Measurements from ENCODE around the gene ADGRB3.
"Not testable (repeated sequence)": the region's sequence is repeated elsewhere in the genome, so short reads cannot be mapped to it uniquely, and the experiment has no call there.

ADGRB3 gene

DNA sequence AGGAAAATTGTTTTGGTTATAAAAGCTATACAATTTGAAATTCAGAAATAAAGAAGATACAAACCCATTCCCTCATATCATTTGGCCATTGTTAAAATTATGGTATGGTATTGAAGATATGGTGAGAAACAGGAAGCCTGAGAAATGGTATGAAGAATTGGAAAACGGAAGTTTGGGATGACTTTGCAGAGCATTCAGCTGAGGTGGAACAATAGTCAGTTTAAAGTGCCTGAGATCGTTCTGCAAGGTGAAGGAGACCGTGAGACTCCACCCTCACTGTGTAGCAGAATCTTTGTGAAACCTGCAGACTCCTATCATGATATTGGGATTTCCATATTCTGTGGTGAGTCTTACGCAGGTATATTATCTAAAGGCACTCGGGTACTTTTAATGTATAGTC is 97.3 kb downstream of the ADGRB3 start:
- FAIRE-seq (no peak), DNase-seq (ENCODE audit: insufficient read length, low spot score) (no peak)

GRCh38 chr6:68735866-68736265 is 100.8 kb downstream of the ADGRB3 start:
- DNase-seq (ENCODE audit: insufficient read length, low spot score) = no peak
- no peak for FAIRE-seq

DNA sequence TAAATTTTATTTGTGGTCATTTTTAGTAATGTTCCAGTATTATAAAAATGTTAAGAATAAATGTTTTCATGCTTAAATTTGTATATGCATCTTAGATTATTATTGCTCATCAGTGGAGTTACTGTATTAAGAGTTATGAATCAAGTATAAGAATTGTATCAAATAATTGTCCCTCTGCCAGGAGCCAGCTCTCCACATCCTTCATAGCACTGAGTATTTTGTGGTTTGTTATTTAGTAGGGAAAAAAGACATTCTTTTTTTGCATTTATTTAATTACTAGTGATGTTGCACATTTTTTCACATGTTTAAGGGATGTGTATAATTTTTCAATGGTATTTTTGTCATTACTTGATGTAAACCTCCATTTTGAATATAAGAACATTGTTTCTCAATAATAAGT is 102.0 kb downstream of the ADGRB3 start:
- no peak for DNase-seq (ENCODE audit: insufficient read length, low spot score)
- FAIRE-seq = no peak

DNA sequence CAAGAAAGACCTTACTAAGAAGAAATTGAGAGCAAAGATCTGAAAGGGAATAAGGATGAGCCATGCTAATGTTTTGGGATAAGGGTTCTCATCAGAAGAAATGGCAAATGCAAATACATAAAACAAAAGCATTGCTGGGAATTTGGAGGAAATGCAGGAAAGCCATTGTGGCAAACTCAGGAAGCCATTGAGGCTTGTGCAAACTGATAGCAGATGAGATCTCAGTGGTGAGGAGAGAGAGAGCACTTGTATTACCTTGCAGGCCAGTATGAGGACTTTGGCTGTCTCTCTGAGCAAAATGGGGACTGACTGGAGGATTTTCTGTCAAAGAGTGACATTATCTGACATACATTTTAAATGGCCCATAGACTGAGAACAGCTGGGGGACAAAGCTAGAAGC is 103.0 kb downstream of the ADGRB3 start:
- DNase-seq (ENCODE audit: insufficient read length, low spot score) = no peak
- FAIRE-seq = no peak

GRCh38 chr6:68740828-68741500 is 105.9 kb downstream of the ADGRB3 start:
- no peak for DNase-seq (ENCODE audit: insufficient read length, low spot score)
- FAIRE-seq = no peak

GRCh38 chr6:68741501-68742386 is 106.7 kb downstream of the ADGRB3 start:
- no peak for DNase-seq (ENCODE audit: insufficient read length, low spot score)

DNA sequence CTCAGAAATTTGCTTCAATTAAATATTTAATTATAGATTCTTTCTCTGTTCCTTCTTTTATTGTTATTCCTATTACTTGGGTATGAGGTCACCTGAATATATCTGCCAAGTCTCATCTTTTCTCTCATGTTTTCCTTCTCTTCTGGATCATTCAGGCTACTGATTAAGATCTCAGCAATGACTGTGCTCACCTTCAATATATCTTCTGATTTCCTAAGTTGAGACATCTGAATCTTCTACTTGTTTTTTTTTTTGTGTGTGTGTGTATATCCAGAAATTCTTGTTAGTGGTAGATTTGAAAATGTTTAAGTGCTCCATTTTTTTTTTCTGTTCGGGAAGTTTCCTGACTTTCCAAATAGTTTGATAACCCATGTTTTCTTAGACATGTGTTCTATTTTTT is 108.0 kb downstream of the ADGRB3 start:
- no peak for FAIRE-seq
- no peak for DNase-seq (ENCODE audit: insufficient read length, low spot score)

More at GRCh38 chr6:68741501-68742386, 106.7 kb downstream of the ADGRB3 start:
- FAIRE-seq = no peak

- FAIRE-seq; DNase-seq (ENCODE audit: insufficient read length, low spot score): not testable (repeated sequence)
These were observed 109.3 kb downstream of the ADGRB3 start for GRCh38 chr6:68744376-68744775.

DNA sequence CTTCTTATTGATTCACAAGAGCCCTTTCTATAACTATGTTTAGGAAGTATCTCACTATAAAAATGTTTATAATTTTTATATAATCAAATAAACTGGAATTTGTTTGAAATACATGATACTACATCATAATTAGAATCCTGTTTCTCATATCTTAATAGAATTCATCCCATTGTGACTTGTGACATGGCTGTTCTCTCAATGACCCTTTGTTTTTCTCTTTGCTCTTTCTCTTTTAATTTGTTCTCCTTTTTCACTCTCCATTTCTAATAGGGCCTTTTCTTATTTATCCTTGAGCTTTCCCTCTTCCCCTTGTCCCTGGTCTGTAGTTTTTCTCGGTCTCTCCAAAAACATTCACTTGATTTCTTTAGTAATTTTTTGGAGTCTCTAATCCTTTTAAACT is 111.3 kb downstream of the ADGRB3 start:
- DNase-seq (ENCODE audit: insufficient read length, low spot score) (no peak), FAIRE-seq (no peak)

DNA sequence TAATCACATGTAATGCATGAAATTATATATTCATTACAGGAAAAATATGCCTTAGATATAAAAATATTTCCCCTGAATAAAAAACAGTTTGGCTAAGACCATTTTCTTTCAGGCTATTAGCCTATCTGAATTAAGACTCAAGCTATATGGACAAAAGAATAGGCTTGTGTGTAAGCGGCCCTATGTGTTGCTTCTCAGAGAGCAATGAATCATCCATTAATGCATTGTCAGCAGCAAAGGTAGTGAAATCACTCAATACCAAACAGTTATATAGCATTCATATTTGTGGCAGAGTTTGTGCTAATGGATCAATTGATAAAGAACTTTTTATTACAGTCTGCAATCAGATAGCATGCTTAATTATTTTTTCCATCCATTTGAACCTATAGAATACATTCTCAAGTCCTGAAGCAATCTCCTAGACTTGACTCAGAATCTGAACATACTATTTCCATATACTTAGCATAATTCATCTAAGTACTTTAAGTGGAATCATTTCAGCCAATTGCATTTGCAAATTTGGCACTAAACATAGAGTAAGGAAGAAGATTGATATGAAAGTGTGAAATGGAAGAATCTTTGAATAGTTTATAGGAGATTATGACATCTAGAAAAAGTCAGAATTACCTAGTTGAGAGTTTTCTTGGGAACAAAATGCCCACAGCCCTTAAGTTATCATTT is 112.2 kb downstream of the ADGRB3 start:
- DNase-seq (ENCODE audit: insufficient read length, low spot score) (no peak), FAIRE-seq (no peak)

DNA sequence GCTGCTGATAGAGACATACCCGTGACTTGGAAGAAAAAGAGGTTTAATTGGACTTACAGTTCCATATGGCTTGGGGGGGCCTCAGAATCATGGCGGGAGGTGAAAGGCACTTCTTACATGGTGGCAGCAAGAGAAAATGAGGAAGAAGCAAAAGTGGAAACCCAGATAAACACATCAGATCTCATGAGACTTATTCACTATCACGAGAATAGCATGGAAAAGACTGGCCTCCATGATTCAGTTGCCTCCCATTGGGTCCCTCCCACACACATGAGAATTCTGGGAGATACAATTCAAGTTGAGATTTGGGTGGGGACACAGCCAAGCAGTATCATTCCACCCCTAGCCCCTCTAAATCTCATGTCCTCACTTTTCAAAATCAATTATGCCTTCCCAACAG is 112.8 kb downstream of the ADGRB3 start:
- not testable (repeated sequence) for FAIRE-seq; DNase-seq (ENCODE audit: insufficient read length, low spot score)

DNA sequence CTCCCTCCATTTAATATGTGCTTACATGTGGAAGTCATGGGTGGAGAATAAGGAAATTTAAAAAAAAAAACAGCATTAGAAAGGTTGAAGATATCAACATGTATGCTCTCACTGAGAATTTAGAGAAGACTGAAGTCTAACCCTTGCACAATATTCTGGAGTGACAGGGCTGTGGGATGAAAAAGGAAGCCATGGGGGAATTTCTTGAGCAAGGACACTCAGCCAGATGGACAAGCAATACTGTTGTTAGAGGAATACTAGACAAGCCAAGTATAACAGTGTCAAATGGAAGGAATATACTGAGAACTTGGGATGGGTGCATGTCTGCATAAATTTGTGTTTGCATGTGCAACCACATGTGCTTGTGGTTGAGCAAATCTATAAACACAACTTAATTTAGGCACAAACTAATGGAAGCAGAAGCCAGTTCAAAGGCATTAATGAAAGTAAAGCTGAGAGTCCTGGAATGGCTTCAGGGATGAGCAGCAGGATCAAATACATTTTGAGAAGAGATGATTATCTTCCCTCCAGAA is 119.7 kb downstream of the ADGRB3 start:
- no peak for DNase-seq (ENCODE audit: insufficient read length, low spot score)
- no peak for FAIRE-seq

- DNase-seq (ENCODE audit: insufficient read length, low spot score) = no peak
- no peak for FAIRE-seq
These were observed 121.6 kb downstream of the ADGRB3 start for GRCh38 chr6:68756454-68757375.

DNA sequence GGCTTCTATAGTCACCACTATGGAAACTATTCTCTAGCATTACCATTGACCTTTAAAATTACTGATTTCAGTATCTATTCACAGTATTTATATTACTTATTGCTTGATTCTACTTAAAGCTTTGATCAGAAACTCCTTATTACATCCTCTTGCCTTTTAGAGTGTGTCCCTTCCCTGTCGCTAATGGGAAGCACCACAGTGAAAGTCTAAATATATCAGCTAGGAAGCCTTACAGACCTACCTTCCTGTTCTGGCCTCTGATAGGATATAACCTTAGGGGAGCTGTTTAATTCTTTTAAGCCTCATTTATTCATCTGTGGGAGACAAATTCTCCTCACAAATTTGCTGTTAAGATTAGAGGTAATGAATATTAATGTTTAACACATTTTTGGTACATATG is 122.7 kb downstream of the ADGRB3 start:
- no peak for FAIRE-seq
- no peak for DNase-seq (ENCODE audit: insufficient read length, low spot score)

- FAIRE-seq = no peak
- no peak for DNase-seq (ENCODE audit: insufficient read length, low spot score)
These were observed 123.5 kb downstream of the ADGRB3 start for GRCh38 chr6:68758559-68758958.

DNA sequence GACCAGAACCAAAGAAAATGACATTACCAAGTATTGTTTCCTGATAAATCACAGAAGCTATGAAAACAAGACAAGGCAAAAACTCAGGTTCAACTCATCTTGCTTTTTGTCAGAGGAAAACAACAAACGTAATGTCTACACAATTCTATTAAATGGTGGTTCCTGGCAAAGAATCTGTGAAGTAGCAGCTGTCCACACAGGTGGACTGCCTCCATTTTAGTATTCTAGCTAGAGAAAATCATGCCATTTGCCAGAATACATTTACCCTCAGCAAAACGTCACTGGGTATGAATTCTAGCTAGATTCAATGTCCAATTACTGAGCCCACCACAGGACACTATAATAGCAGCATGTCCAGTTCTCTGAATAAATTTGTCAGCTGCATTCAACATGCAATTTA is 125.4 kb downstream of the ADGRB3 start:
- FAIRE-seq (no peak), DNase-seq (ENCODE audit: insufficient read length, low spot score) (no peak)

- no peak for FAIRE-seq
- no peak for DNase-seq (ENCODE audit: insufficient read length, low spot score)
These were observed 126.0 kb downstream of the ADGRB3 start for GRCh38 chr6:68760941-68761676.

DNA sequence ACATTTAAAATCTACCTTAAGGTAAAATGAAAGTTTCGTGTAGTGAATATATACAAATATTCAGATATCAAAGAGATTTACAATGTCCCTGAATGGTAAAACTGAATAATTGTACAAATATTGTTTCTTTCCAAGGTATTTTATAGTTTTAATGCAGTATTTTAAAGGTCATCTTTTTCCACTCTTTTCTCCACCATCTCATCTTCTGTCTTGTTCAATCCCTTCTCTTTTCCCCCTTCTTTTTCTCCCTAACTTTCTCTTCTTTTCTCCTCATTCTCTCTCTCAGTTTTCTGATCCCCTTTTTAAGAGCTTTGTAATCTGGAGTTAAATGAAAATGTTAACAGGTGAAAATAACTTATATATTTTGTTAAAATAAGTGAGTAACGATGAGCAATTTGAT is 126.9 kb downstream of the ADGRB3 start:
- FAIRE-seq = no peak
- DNase-seq (ENCODE audit: insufficient read length, low spot score) = no peak

DNA sequence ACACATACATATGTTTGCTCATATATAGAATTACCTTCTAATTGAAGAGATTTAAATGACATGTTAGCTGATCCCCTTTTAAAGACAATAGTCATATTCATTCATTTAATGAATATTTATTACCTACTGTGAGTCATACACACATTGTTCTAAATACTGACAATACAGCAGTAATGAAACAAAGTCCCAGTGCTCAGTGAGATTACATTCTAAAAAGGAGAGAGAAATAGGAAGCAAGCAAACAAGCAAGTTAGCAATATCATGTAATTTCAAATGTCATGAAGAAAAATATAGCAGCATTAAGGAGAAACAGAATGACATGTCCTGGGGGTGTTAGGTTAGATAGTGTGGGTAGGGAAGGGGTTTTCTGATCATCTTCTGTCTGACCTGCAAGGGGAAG is 136.3 kb downstream of the ADGRB3 start:
- DNase-seq (ENCODE audit: insufficient read length, low spot score) = no peak
- FAIRE-seq = no peak

DNA sequence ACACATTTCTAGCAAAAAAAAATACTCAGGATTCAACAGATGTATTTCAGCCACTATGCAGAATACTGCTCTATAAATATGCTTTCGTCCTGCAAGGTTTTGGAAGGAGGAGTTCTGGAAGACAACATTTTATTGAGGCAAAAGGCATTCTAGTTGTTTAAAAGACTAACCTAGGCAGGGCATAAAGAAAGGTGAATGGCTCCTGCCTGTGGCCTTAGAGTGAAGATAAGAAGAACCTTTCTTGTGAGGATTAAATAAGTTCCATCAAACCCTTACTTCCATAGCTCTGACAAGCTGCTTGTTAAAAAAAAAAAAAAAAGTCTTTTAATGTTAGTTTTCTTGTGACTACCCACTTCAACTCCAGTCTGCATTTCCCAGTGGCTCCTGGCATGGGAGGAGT is 139.8 kb downstream of the ADGRB3 start:
- no peak for FAIRE-seq

More for the DNA sequence above, 139.8 kb downstream of the ADGRB3 start:
- DNase-seq (ENCODE audit: insufficient read length, low spot score) = no peak

Measured in HTR-8/SVneo (cell line).